GM12878 (cell line): Measurements from ENCODE around the gene PLEKHM2. TPM values are rescaled to one million over a fixed set of nuclear protein-coding genes. Genes with fewer than 3 reads are reported as not detected.

Experiments used
- ATAC-seq: fragments of 200-7000 bp; cut with Tn5 transposase; 3 replicates; pipeline ENCODE4 v1.9.1; 2020; ENCODE audit warnings: mild to moderate bottlenecking, moderate library complexity
- BruUV-seq: library from RNA; stranded (reverse); fragments of 400-500 nt; replicated peaks from 2 replicates; lab custom pipeline; 2021; lab: Mats Ljungman, UMichigan
- CTCF ChIA-PET: fragments of 300-600 bp; sonication (Branson Sonifier 250); formaldehyde crosslinking; extraction: SDS; loops from one replicate; lab custom pipeline; 2021; ENCODE audit warnings: inconsistent platforms; lab: Yijun Ruan, JAX
- POLR2A ChIA-PET: fragments of 350-600 bp; formaldehyde crosslinking; extraction: SDS; loops from one replicate; lab custom pipeline; 2021; ENCODE audit warnings: inconsistent platforms; lab: Charles Lee
- RAD21 ChIA-PET: fragments of 300-600 bp; sonication (Branson Sonifier 250); formaldehyde crosslinking; loops from one replicate; lab custom pipeline; 2023; ENCODE audit warnings: antibody characterized with exemption; ENCODE audit not compliant: unreplicated experiment; lab: Charles Lee
- SMC1A ChIA-PET: fragments of 300-600 bp; sonication (Branson Sonifier 250); formaldehyde crosslinking; loops from one replicate; lab custom pipeline; 2023; ENCODE audit not compliant: unreplicated experiment, uncharacterized antibody; lab: Charles Lee
- DNase-seq: peaks from one replicate; pipeline ENCODE4 v3.0.0-alpha.2; 2011; ENCODE audit warnings: low read depth, low spot score
- FAIRE-seq: peaks from 3 replicates; lab custom pipeline; 2011; peaks lifted over from hg19 to GRCh38; lab: Jason Lieb, UNC
- H2AFZ ChIP-seq: 2 replicates; pipeline ENCODE4 v1.6.0; 2011; ENCODE audit warnings: low read depth, low read length, control low read depth; ENCODE audit not compliant: control insufficient read depth
- H3K27ac ChIP-seq: 2 replicates; pipeline ENCODE4 v1.5.1; 2011; ENCODE audit warnings: control low read depth; ENCODE audit not compliant: control insufficient read depth, insufficient read depth
- H3K27me3 ChIP-seq, 2 experiments: replicated peaks in 1 of 2; 2 replicates each; pipeline versions ENCODE4 v1.6.0 to v1.6.1; 2011; ENCODE audit warnings: low read length in 1 of 2; ENCODE audit not compliant: control insufficient read depth in 2 of 2, insufficient read depth in 2 of 2
- H3K36me3 ChIP-seq, 2 experiments: 2 replicates each; pipeline ENCODE4 v1.5.1; 2011; ENCODE audit warnings: low read length in 1 of 2; ENCODE audit not compliant: control insufficient read depth in 2 of 2, insufficient read depth in 2 of 2
- H3K4me1 ChIP-seq: 2 replicates; pipeline ENCODE4 v1.6.1; 2011; ENCODE audit warnings: mild to moderate bottlenecking, low read length, moderate library complexity, mixed read lengths; ENCODE audit not compliant: control insufficient read depth, insufficient read depth
- H3K4me2 ChIP-seq: 2 replicates; pipeline ENCODE4 v1.6.0; 2011; ENCODE audit warnings: control low read depth; ENCODE audit not compliant: control insufficient read depth, insufficient read depth
- H3K4me3 ChIP-seq: fragments of 200-600 bp; sonication (generic); 2 replicates; pipeline ENCODE4 v1.5.1; 2016
- H3K79me2 ChIP-seq: 2 replicates; pipeline ENCODE4 v1.6.0; 2011; ENCODE audit warnings: low read length; ENCODE audit not compliant: control insufficient read depth, insufficient read depth
- H3K9ac ChIP-seq: 2 replicates; pipeline ENCODE4 v1.8.0; 2011; ENCODE audit warnings: low read length, control low read depth, mixed read lengths; ENCODE audit not compliant: control insufficient read depth, insufficient read depth
- H3K9me3 ChIP-seq: replicated peaks from 3 replicates; pipeline ENCODE4 v1.5.1; 2011; ENCODE audit warnings: mild to moderate bottlenecking, low read length; ENCODE audit not compliant: control insufficient read depth, insufficient read depth
- H4K20me1 ChIP-seq: 2 replicates; pipeline ENCODE4 v1.6.0; 2011; ENCODE audit not compliant: control insufficient read depth, insufficient read depth
- BCL11A ChIP-seq: IDR thresholded peaks from 2 replicates; pipeline ENCODE4 v1.6.1; 2011; ENCODE audit warnings: low read depth, low read length
- EP300 ChIP-seq, 2 experiments: fragments of 150-350 bp in 1 of 2; IDR thresholded peaks; 2 replicates each; pipeline ENCODE4 v1.6.1; 2011 to 2012; ENCODE audit warnings: low read depth in 2 of 2, low read length in 2 of 2, borderline replicate concordance in 1 of 2, improper control_type of control experiment in 1 of 2, inconsistent platforms in 1 of 2; ENCODE audit not compliant: control insufficient read depth in 1 of 2
- IRF3 ChIP-seq: fragments of 450-650 bp; IDR thresholded peaks from 2 replicates; pipeline ENCODE4 v1.6.1; 2014; ENCODE audit warnings: mild to moderate bottlenecking
- IRF4 ChIP-seq: IDR thresholded peaks from 2 replicates; pipeline ENCODE4 v1.6.1; 2011; ENCODE audit warnings: low read depth, low read length
- LARP7 ChIP-seq: fragments of 450-650 bp; IDR thresholded peaks from 2 replicates; pipeline ENCODE4 v1.6.1; 2017; ENCODE audit warnings: mild to moderate bottlenecking
- MEF2A ChIP-seq: IDR thresholded peaks from 2 replicates; pipeline ENCODE4 v1.6.1; 2011; ENCODE audit warnings: low read depth, mild to moderate bottlenecking, low read length, moderate library complexity; ENCODE audit not compliant: insufficient read depth
- PRDM15 ChIP-seq: fragments of 450-650 bp; formaldehyde crosslinking; IDR thresholded peaks from 2 replicates; pipeline ENCODE4 v1.4.0; 2020; ENCODE audit warnings: mild to moderate bottlenecking, moderate library complexity
- TCF12 ChIP-seq: IDR thresholded peaks from 2 replicates; pipeline ENCODE4 v1.6.1; 2011; ENCODE audit warnings: low read depth, mild to moderate bottlenecking, low read length
- WGBS: methylation state at CpG from one replicate; pipeline ENCODE4 v1.1.6; 2016; ENCODE audit warnings: low lambda C conversion rate; ENCODE audit not compliant: insufficient replicate concordance, insufficient coverage; ENCODE audit errors: missing lambda C conversion rate; 5-methylcytosine and 5-hydroxymethylcytosine counted together
- in situ Hi-C: fragments of 300-500 bp; cut with MboI; formaldehyde crosslinking; loops from 9 replicates; pipeline ENCODE4 v1.14.3; 2018; ENCODE audit warnings: mixed read lengths
- intact Hi-C: fragments of 100-400 bp; cut with micrococcal nuclease; formaldehyde crosslinking; loops from one replicate; pipeline ENCODE4 v1.14.2; 2022; ENCODE audit not compliant: unreplicated experiment
- polyA plus RNA-seq, 11 experiments: library from polyadenylated mRNA; depleted of rRNA in 4 of 11; unstranded in 6 of 11; stranded (reverse) in 5 of 11; fragments of >200 nt; fragmentation: Nextera tagmentation in 4 of 11; fragmentation: Illumina TruSeq in 1 of 11; extraction: Ambion mirVana in 4 of 11; extraction: Trizol in 1 of 11; gene quantifications; 1 replicate in 1 of 11; 2 replicates in 10 of 11; pipeline versions ENCODE4 v1.2.1 to v1.2.3, GENCODE V29; 2011 to 2016; ENCODE audit warnings: inconsistent platforms in 2 of 11, missing spikeins in 2 of 11, low read depth in 1 of 11
- total RNA-seq, 4 experiments: library from RNA; depleted of rRNA in 3 of 4; stranded (reverse); fragments of >200 nt in 3 of 4; fragmentation: Illumina TruSeq in 1 of 4; extraction: Trizol in 1 of 4; gene quantifications; 2 replicates each; pipeline versions ENCODE4 v1.2.1 to v1.2.3, GENCODE V29; 2013 to 2021
- TF ChIP-seq, protein P1 (sequence below): IDR thresholded peaks from 2 replicates; pipeline ENCODE4 v1.6.1; 2012; ENCODE audit warnings: mild to moderate bottlenecking, low read depth, low read length
- TF ChIP-seq, protein P2 (sequence below): fragments of 450-650 bp; IDR thresholded peaks from 2 replicates; pipeline ENCODE4 v1.6.1; 2017; ENCODE audit warnings: antibody characterized with exemption, mild to moderate bottlenecking, moderate library complexity

PLEKHM2 gene
- total and polyA plus RNA-seq, 10 of the 15 experiments (the other 5 are each of a cell fraction or from before 2014, with no cell fraction given) = 0.37 to 55.2 (median 19.3) TPM

GRCh38 chr1:15762546-15762945 lies 78.4 kb downstream of the PLEKHM2 start (continued):
- TF ChIP-seq, protein P1, sequence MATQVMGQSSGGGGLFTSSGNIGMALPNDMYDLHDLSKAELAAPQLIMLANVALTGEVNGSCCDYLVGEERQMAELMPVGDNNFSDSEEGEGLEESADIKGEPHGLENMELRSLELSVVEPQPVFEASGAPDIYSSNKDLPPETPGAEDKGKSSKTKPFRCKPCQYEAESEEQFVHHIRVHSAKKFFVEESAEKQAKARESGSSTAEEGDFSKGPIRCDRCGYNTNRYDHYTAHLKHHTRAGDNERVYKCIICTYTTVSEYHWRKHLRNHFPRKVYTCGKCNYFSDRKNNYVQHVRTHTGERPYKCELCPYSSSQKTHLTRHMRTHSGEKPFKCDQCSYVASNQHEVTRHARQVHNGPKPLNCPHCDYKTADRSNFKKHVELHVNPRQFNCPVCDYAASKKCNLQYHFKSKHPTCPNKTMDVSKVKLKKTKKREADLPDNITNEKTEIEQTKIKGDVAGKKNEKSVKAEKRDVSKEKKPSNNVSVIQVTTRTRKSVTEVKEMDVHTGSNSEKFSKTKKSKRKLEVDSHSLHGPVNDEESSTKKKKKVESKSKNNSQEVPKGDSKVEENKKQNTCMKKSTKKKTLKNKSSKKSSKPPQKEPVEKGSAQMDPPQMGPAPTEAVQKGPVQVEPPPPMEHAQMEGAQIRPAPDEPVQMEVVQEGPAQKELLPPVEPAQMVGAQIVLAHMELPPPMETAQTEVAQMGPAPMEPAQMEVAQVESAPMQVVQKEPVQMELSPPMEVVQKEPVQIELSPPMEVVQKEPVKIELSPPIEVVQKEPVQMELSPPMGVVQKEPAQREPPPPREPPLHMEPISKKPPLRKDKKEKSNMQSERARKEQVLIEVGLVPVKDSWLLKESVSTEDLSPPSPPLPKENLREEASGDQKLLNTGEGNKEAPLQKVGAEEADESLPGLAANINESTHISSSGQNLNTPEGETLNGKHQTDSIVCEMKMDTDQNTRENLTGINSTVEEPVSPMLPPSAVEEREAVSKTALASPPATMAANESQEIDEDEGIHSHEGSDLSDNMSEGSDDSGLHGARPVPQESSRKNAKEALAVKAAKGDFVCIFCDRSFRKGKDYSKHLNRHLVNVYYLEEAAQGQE = no peak
- no peak for TF ChIP-seq TCF12
- TF ChIP-seq, all 136 proteins: peak for 0

GRCh38 chr1:15764269-15764764 lies 80.2 kb downstream of the PLEKHM2 start:
- ATAC-seq = no peak
- POLR2A ChIA-PET = no interaction called here
- WGBS = 43% methylated on average over 10 of the region's 10 CpGs
- Histone ChIP-seq H3K4me3 (no peak overlapping the region), H3K79me2 (no peaks in the 10 kb centered on the region), H3K36me3 (no peaks in the 10 kb centered on the region), H4K20me1 (no peaks in the 10 kb centered on the region), H3K9me3 (no peaks in the 10 kb centered on the region), H3K4me1 (no peaks in the 10 kb centered on the region), H3K27me3 (peaks cover 0 to 1% of the 10 kb centered on the region in 2 experiments; a peak in 3 of 4 replicates), H3K9ac (no peak overlapping the region), H2AFZ (no peak overlapping the region), H3K4me2 (no peak overlapping the region), H3K27ac (no peak overlapping the region)
- no peak for DNase-seq
- FAIRE-seq = no peak
- RAD21 ChIA-PET = no interaction called here
- SMC1A ChIA-PET = no interaction called here
- BruUV-seq = no TSS peak
- in situ Hi-C loops (no loop called here), intact Hi-C loops (no loop called here)
- CTCF ChIA-PET = no interaction called here
- TF ChIP-seq MEF2A (no peak), LARP7 (no peak), IRF3 (no peak), EP300 (IDR thresholded peaks at IDR 0.05; ENCODE audit: borderline replicate concordance in 1 of 2, control insufficient read depth in 1 of 2, low read depth in 2 of 2, low read length in 2 of 2) (no peak), IRF4 (no peak), PRDM15 (no peak), BCL11A (no peak)
- TF ChIP-seq, protein P2, sequence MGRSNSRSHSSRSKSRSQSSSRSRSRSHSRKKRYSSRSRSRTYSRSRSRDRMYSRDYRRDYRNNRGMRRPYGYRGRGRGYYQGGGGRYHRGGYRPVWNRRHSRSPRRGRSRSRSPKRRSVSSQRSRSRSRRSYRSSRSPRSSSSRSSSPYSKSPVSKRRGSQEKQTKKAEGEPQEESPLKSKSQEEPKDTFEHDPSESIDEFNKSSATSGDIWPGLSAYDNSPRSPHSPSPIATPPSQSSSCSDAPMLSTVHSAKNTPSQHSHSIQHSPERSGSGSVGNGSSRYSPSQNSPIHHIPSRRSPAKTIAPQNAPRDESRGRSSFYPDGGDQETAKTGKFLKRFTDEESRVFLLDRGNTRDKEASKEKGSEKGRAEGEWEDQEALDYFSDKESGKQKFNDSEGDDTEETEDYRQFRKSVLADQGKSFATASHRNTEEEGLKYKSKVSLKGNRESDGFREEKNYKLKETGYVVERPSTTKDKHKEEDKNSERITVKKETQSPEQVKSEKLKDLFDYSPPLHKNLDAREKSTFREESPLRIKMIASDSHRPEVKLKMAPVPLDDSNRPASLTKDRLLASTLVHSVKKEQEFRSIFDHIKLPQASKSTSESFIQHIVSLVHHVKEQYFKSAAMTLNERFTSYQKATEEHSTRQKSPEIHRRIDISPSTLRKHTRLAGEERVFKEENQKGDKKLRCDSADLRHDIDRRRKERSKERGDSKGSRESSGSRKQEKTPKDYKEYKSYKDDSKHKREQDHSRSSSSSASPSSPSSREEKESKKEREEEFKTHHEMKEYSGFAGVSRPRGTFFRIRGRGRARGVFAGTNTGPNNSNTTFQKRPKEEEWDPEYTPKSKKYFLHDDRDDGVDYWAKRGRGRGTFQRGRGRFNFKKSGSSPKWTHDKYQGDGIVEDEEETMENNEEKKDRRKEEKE = no peak
